Endothelial cell of umbilical vein (primary cell): ENCODE measurements around the gene GNB1L. TPM values are rescaled to one million over a fixed set of nuclear protein-coding genes. Genes with fewer than 3 reads are reported as not detected.

Experiments used
- BruUV-seq: library from RNA; stranded (reverse); fragments of 400-500 nt; replicated peaks from 2 replicates; lab custom pipeline; 2021; lab: Mats Ljungman, UMichigan
- CTCF ChIA-PET: fragments of 300-600, 350-600 bp; sonication (Branson Sonifier 250); formaldehyde crosslinking; loops from one replicate; lab custom pipeline; 2021; ENCODE audit warnings: antibody characterized with exemption, inconsistent platforms; lab: Charles Lee
- POLR2A ChIA-PET: fragments of 300-600, 350-600 bp; sonication (Branson Sonifier 250); formaldehyde crosslinking; loops from one replicate; lab custom pipeline; 2021; ENCODE audit warnings: antibody characterized with exemption, inconsistent platforms; lab: Charles Lee
- DNase-seq: peaks from one replicate; pipeline ENCODE4 v3.0.0-alpha.2; 2011; ENCODE audit warnings: low read depth, low spot score
- FAIRE-seq: peaks from 2 replicates; lab custom pipeline; 2011; peaks lifted over from hg19 to GRCh38; lab: Jason Lieb, UNC
- H2AFZ ChIP-seq: 2 replicates; pipeline ENCODE4 v1.6.0; 2012; ENCODE audit warnings: low read depth, low read length, control low read depth, inconsistent platforms
- H3K27ac ChIP-seq: 2 replicates; pipeline ENCODE4 v1.5.1; 2011; ENCODE audit warnings: low read depth, mild to moderate bottlenecking, control low read depth, low read length, moderate library complexity; ENCODE audit not compliant: insufficient read depth
- H3K27me3 ChIP-seq, 2 experiments: 2 replicates each; pipeline versions ENCODE4 v1.6.0 to v1.6.1; 2011; ENCODE audit warnings: low read length in 2 of 2, mixed read lengths in 1 of 2; ENCODE audit not compliant: control insufficient read depth in 2 of 2, insufficient read depth in 2 of 2
- H3K36me3 ChIP-seq, 2 experiments: 2 replicates in 1 of 2; 3 replicates in 1 of 2; pipeline ENCODE4 v1.5.1; 2011; ENCODE audit warnings: low read length in 2 of 2, mild to moderate bottlenecking in 1 of 2, moderate library complexity in 1 of 2; ENCODE audit not compliant: control insufficient read depth in 2 of 2, insufficient read depth in 2 of 2; ENCODE audit errors: extremely low read depth in 1 of 2
- H3K4me1 ChIP-seq: 3 replicates; pipeline ENCODE4 v1.5.1; 2011; ENCODE audit warnings: mild to moderate bottlenecking, low read length; ENCODE audit not compliant: control insufficient read depth, insufficient read depth; ENCODE audit errors: extremely low read depth
- H3K4me2 ChIP-seq: 2 replicates; pipeline ENCODE4 v1.6.1; 2011; ENCODE audit warnings: low read length, control low read depth, mixed read lengths; ENCODE audit not compliant: insufficient read depth
- H3K4me3 ChIP-seq, 3 experiments: fragments of 200-600 bp in 1 of 3; sonication (generic), shearing (Covaris generic) in 1 of 3; replicated peaks in 1 of 3; 2 replicates each; pipeline ENCODE4 v1.5.1; 2011 to 2016; ENCODE audit warnings: control low read depth in 3 of 3, low read length in 3 of 3, mild to moderate bottlenecking in 2 of 3, inconsistent platforms in 1 of 3, low read depth in 1 of 3, moderate library complexity in 1 of 3; ENCODE audit not compliant: insufficient read depth in 1 of 3
- H3K79me2 ChIP-seq: 2 replicates; pipeline ENCODE4 v1.6.0; 2012; ENCODE audit warnings: low read length, inconsistent platforms; ENCODE audit not compliant: control insufficient read depth, insufficient read depth
- H3K9ac ChIP-seq: replicated peaks from 2 replicates; pipeline ENCODE3; 2011; ENCODE audit warnings: low read length, control low read depth; ENCODE audit not compliant: insufficient read depth; ENCODE audit errors: extremely low read depth
- H3K9me1 ChIP-seq: replicated peaks from 3 replicates; pipeline ENCODE4 v1.6.0; 2011; ENCODE audit warnings: mild to moderate bottlenecking, low read length; ENCODE audit not compliant: control insufficient read depth, insufficient read depth; ENCODE audit errors: extremely low read depth
- H3K9me3 ChIP-seq: replicated peaks from 2 replicates; pipeline ENCODE4 v1.5.1; 2012; ENCODE audit warnings: low read length, inconsistent platforms; ENCODE audit not compliant: control insufficient read depth, insufficient read depth
- H4K20me1 ChIP-seq: replicated peaks from 2 replicates; pipeline ENCODE3; 2011; ENCODE audit warnings: mild to moderate bottlenecking, low read length; ENCODE audit not compliant: control insufficient read depth, insufficient read depth; ENCODE audit errors: extremely low read depth
- EZH2 ChIP-seq: IDR thresholded peaks from 2 replicates; pipeline ENCODE4 v1.6.1; 2012; ENCODE audit warnings: borderline replicate concordance, low read depth, mild to moderate bottlenecking, moderate library complexity, low read length, inconsistent platforms; ENCODE audit not compliant: severe bottlenecking
- FOS ChIP-seq: IDR thresholded peaks from 2 replicates; pipeline ENCODE4 v1.6.1; 2011; ENCODE audit warnings: mild to moderate bottlenecking, low read length, moderate library complexity, borderline replicate concordance; ENCODE audit not compliant: insufficient read depth
- MYC ChIP-seq: IDR thresholded peaks from one replicate; pipeline ENCODE4 v1.6.1; 2011; ENCODE audit warnings: mild to moderate bottlenecking, low read depth, low read length
- POLR2A ChIP-seq: IDR thresholded peaks from 2 replicates; pipeline ENCODE4 v1.6.1; 2012; ENCODE audit warnings: low read depth, mild to moderate bottlenecking, control low read depth, low read length
- POLR2AphosphoS5 ChIP-seq: IDR thresholded peaks from 2 replicates; pipeline ENCODE4 v1.6.1; 2012; ENCODE audit warnings: low read depth, mild to moderate bottlenecking, control low read depth, low read length, moderate library complexity; ENCODE audit not compliant: insufficient read depth
- dilution Hi-C: fragments of 300-500 bp; cut with MboI; formaldehyde crosslinking; loops from one replicate; pipeline ENCODE4 v1.15.0; 2019; ENCODE audit warnings: low sequenced_read_pairs; ENCODE audit not compliant: extremely low pct_ligation_motif_present
- intact Hi-C: fragments of 100-400 bp; cut with micrococcal nuclease; formaldehyde crosslinking; loops from one replicate; pipeline ENCODE4 v1.10.0; 2022
- polyA plus RNA-seq, 4 experiments: library from polyadenylated mRNA; depleted of rRNA in 3 of 4; stranded (reverse) in 3 of 4; unstranded in 1 of 4; fragments of >200 nt; gene quantifications; 2 replicates each; pipeline versions ENCODE4 v1.2.1 to v1.2.3, GENCODE V29; 2011 to 2012; ENCODE audit warnings: missing spikeins in 1 of 4
- total RNA-seq: library from RNA; stranded (reverse); gene quantifications from 2 replicates; pipeline ENCODE4 v1.2.3, GENCODE V29; 2021
- TF ChIP-seq, protein P1 (sequence below): IDR thresholded peaks from 2 replicates; pipeline ENCODE4 v1.6.1; 2011; ENCODE audit not compliant: insufficient read depth, insufficient read length
- TF ChIP-seq, protein P2 (sequence below), 2 donors: IDR thresholded peaks; 1 replicate in 1 of 2; 2 replicates in 1 of 2; pipeline ENCODE4 v1.5.1; 2011; ENCODE audit warnings: low read length in 2 of 2, mild to moderate bottlenecking in 2 of 2, moderate library complexity in 2 of 2, control low read depth in 1 of 2, inconsistent platforms in 1 of 2, low read depth in 1 of 2; ENCODE audit not compliant: insufficient read depth in 1 of 2; ENCODE audit errors: extremely low read depth in 1 of 2

The GNB1L gene
- total and polyA plus RNA-seq, 2 donors (not counting 3 experiments of a cell fraction or from before 2014, with no cell fraction given), result 5.4 to 5.9 TPM

DNA sequence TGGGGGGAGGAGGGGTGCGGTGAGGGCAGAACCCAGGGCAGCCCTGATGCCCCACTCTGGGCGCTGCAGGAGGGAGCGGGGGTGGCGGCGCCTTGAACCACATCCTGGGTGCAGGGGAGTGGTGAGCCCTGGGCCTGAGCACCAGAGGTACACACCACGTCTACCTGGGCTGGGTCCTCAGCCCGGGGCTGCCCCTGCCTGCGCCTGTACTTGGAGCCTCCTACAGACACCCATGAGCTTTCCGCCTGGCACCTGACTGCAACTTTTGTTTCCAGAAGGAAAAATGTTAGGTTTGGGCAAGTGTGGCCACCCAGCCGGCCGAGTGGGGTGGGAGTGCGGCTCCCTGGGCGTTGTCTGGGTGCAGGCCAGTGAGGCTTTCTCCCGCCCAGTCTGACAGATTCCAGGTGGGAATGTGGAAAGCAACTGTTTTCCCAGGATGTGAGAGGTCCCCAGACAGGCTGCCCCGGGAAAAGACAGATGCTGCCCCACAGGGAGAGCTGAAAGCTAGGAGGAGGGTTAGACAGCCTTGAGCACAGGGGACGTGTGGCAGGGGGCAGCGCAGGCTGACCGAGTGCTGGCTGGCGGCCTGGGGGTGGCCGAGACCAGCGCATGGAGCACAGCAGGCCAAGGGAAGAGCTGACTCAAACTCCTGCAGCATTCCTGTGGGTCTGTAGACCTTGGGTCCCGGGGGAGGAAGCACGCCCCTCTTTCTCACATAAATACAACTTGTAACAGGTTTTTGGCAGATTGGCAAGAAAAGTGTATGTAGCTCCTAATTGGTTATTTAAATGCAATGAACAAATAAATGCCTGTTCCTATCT, 44.1 kb downstream of the GNB1L start:
- no peak for FAIRE-seq
- dilution Hi-C loops (no loop called here), intact Hi-C loops (loop anchor here (1.0 kb wide), 1 partner anchor 63 kb away; no protein-coding TSS in a partner anchor)
- Histone ChIP-seq H3K9me1 (no peaks in the 10 kb centered on the region), H3K27ac (no peak overlapping the region), H3K27me3 (no peaks in the 10 kb centered on the region), H3K9me3 (no peaks in the 10 kb centered on the region), H3K4me1 (peaks cover 13% of the 10 kb centered on the region), H3K4me2 (no peak overlapping the region), H4K20me1 (no peaks in the 10 kb centered on the region), H3K4me3 (no peak overlapping the region), H3K9ac (no peak overlapping the region), H3K36me3 (no peaks in the 10 kb centered on the region), H3K79me2 (no peaks in the 10 kb centered on the region), H2AFZ (no peak overlapping the region)
- BruUV-seq, result no TSS peak
- ChIA-PET CTCF (interaction anchor here (0.9 to 1.6 kb wide), 4 partner anchors 10 to 100 kb away, joined by 3 to 6 read pairs (median 4); no protein-coding TSS in a partner anchor), POLR2A (no interaction called here)
- no peak for TF ChIP-seq FOS
- no peak for TF ChIP-seq EZH2
- TF ChIP-seq, protein P1, sequence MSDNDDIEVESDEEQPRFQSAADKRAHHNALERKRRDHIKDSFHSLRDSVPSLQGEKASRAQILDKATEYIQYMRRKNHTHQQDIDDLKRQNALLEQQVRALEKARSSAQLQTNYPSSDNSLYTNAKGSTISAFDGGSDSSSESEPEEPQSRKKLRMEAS, result no peak
- TF ChIP-seq MYC, result no peak
- peak; percentile 4 for DNase-seq

- Histone ChIP-seq H3K4me3 (no peak overlapping the region), H3K79me2 (no peaks in the 10 kb centered on the region), H4K20me1 (no peaks in the 10 kb centered on the region), H3K27ac (no peak overlapping the region), H3K36me3 (no peaks in the 10 kb centered on the region), H3K9me1 (no peaks in the 10 kb centered on the region), H2AFZ (no peak overlapping the region), H3K4me1 (peaks cover 14% of the 10 kb centered on the region), H3K9ac (no peak overlapping the region), H3K4me2 (no peak overlapping the region), H3K9me3 (no peaks in the 10 kb centered on the region), H3K27me3 (no peaks in the 10 kb centered on the region)
- dilution Hi-C loops, result no loop called here
- FAIRE-seq (no peak), DNase-seq (no peak)
- BruUV-seq, result no TSS peak
- ChIA-PET CTCF (interaction anchor here (1.2 to 1.6 kb wide), 2 partner anchors 9 to 53 kb away, joined by 3 to 6 read pairs; no protein-coding TSS in a partner anchor), POLR2A (no interaction called here)
- intact Hi-C loops, result no loop called here
- TF ChIP-seq POLR2A (no peak), POLR2AphosphoS5 (no peak), MYC (no peak), EZH2 (no peak), FOS (no peak)
- TF ChIP-seq, protein P2, sequence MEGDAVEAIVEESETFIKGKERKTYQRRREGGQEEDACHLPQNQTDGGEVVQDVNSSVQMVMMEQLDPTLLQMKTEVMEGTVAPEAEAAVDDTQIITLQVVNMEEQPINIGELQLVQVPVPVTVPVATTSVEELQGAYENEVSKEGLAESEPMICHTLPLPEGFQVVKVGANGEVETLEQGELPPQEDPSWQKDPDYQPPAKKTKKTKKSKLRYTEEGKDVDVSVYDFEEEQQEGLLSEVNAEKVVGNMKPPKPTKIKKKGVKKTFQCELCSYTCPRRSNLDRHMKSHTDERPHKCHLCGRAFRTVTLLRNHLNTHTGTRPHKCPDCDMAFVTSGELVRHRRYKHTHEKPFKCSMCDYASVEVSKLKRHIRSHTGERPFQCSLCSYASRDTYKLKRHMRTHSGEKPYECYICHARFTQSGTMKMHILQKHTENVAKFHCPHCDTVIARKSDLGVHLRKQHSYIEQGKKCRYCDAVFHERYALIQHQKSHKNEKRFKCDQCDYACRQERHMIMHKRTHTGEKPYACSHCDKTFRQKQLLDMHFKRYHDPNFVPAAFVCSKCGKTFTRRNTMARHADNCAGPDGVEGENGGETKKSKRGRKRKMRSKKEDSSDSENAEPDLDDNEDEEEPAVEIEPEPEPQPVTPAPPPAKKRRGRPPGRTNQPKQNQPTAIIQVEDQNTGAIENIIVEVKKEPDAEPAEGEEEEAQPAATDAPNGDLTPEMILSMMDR (IDR thresholded peaks at IDR 0.05; ENCODE audit: extremely low read depth in 1 of 2, insufficient read depth in 1 of 2, low read depth in 1 of 2, low read length in 2 of 2), result no peak
Observed at GRCh38 chr22:19809741-19810140, 44.9 kb downstream of the GNB1L start.
